Astrocyte of the hippocampus (primary cell): ENCODE data around the gene ADAMTS18.
A peak's percentile ranks its signal among the peaks of the same experiment; 100 is the strongest.

Source experiments
- DNase-seq: peaks from one replicate; pipeline ENCODE4 v3.0.0; 2011; ENCODE audit warnings: low read depth, low spot score

The ADAMTS18 gene

DNA sequence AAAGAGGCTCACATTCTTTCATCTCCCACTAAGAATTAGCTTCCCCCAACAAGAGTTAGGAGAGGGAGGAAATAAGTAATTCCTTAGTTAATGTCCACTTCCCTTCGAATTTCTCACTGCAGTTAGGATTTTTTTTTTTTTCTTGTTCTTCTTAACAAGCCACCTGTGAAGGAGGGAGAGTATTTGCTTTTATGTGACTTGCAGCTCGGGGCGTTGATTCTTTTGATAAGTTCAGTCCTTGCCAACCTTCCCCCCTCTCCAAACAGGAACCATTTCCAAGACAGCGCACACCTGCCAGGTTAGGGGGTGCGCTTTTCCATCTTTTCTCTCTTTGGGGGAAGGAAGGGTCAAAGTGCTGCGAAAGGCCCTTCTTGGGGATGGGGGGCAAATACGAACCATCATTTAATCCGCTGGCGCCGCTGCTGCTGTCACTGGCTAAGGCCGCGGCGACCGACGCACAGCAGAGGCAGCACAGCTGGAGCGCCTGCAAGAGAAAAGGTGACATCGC lies 758 bp downstream of the ADAMTS18 start:
- DNase-seq: no peak

DNA sequence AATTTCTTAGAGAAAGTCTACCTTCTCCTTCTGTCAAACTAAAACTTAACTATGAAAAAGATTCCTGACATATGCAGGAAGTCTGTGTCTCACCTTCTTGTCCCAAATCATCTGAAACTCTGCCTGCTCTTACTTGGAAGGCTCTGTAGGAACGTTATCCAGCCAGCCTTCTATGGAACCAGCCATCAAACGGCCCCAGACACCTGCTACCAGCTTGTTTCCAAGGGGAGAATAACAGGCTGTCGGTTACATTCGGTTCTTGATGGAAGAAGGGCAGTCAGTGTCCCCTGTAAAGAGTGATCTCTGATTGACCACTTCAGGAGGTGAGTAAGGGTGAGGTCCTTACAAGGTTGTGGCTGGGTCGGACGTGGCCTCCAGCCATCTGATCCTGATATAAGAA lies 1.7 kb downstream of the ADAMTS18 start:
- DNase-seq: no peak

DNA sequence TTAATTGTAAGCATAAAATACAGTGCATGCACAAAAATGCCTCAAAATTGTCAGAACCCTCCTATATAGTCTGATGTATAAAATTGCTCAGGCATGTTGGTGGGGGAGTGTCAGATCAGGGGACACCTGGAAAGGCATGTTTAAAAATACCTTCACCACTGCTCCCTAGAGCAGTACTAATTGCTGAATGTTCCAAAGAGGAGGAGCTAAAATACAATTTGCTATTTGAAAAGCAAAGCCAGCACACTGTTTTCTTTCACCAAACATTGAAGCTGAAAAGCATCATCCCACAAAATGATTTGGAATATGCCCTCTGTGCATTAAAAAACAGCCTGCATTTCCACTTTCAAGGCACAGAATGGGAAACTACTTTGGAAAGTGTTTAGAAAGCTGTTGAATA lies 2.6 kb downstream of the ADAMTS18 start:
- DNase-seq: no peak

DNA sequence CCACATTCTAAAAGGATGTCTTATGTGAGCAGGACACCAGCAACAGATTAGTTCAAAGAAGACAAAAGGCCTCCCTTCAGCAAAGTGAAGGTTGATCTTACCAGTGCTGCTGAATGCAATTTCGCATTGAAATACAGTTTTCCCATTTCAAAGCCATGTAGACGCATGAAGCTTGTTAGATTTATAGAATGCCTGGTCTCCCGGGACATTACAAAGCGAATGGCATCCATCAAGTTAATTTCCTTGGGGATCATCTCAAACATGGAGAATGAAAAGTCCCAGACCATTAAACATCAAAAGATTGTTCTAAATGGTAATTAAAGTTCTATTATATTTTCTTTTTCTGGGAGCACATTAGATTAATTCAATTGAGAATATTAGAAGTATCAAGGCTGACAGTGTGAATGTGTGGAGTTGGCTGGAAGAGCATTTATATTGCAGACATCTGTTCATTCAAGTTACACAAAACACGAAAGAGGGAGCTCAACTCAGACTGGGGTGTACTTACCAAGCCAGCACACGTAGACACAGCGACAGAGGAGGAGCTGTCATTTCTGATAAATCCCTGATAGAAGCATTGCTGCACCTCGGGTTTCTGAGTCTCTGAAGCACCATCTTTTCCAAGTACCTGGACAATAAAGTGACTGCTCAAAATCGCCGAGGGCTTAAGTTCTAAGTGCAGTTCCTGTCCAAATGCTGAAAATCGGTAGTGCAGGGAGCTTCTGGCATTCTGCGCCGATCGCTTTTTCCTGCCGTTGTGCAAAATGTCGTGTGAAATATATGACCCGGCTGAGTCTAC lies 3.8 kb downstream of the ADAMTS18 start:
- peak; percentile 59 for DNase-seq

DNA sequence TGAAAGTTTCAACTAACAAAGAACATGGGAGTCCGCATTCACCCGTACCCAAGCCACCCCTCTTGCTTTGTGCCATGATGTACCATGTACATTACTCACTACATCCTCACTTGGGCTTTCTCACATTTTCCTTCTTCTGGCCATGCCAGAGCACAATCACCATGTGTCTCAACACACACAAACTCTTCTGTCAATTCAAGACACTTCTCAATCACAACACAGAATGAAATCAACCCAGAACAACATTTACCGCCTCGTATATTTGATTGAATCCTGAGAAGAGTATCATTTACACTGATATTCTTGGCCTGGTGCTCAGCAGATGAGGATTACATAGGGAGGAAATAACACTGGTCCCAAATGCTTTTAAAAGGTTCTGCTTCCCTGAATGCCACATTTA lies 4.5 kb downstream of the ADAMTS18 start:
- no peak for DNase-seq

DNA sequence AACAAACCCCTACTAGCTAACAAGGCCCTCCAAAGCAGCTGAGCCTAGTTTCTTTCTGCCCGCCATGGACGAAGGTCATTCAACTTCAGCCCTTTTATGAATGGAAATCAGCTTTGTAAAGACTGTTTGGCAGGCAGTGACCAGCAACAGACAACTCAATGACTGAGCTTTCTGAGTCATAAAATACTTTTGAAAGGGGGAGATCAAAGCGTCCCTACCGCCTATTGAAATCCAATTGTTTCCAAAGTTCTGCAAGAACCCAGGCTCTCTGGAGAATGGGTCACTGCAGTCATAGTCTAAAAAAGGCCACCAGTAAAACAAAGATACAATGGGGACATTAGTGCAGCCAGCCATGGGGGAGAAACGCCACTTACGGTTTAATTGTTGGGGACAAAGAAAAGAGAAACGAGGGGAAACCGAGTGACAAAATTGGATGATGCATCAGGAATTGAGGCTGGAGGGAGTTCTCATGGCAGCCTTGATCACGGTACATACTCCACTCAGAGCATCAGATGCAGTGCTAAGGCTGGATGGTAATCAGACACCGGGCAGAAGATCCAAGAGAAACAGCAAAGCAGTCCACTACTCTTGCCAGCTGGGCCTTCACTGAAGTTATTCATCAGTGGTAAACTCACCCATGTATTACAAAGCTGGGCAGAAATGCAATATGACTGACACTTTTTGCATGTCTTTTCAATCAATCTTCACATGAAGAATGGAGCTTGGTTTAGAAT lies 9.8 kb downstream of the ADAMTS18 start:
- peak; percentile 73 for DNase-seq

DNA sequence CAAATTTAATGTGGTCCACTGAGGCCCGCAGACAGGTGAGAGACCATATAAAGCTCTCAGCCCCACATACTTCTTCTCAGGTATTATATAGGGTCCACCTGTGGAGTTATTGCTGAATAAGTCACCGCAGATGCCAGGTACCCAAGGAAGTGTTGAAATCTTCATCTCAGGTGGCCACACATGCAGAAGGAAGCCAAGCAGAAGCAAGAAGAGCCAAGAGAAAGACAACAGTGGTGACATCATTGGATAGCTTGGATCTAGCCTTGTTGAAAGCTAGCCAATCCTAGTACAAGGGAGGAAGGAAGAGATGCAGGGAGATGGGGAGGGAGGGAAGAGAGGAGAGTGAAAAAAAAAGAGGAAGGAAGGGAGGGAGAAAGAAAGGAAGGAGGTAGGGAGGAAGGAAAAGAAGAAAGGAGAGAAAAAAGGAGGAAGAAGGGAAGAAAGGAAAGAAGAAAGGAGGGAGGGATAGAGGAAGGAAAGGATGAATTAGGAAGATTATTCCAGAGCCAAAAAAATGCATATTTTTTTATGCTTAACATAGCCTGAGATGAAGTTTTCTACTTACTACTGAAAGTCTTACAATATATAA lies 12.5 kb downstream of the ADAMTS18 start:
- DNase-seq: no peak

DNA sequence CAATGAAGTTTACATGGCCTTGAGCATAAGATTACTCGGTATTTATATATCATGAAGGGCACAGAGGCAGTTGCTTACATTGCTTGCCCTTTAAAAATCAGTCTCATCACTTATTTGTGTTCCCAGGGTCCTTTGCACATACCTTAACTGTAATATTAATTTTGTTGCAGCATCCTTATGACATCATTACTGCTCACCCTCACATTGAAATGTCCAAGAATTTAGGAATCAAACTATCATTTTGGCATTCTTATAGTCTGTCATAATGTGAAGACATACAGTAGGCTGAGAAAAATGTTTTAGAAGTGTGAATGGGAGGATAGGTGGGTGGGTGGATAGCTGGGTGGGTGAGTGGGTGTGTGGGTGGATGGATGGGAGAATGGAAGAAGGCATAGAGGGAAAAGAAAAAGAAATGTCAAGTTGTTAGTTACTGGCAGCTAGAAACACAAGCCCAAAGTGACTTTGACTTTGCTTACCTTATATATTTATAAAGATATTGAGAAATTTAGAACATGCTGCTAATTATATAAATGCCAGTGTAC lies 17.8 kb downstream of the ADAMTS18 start:
- no peak for DNase-seq

DNA sequence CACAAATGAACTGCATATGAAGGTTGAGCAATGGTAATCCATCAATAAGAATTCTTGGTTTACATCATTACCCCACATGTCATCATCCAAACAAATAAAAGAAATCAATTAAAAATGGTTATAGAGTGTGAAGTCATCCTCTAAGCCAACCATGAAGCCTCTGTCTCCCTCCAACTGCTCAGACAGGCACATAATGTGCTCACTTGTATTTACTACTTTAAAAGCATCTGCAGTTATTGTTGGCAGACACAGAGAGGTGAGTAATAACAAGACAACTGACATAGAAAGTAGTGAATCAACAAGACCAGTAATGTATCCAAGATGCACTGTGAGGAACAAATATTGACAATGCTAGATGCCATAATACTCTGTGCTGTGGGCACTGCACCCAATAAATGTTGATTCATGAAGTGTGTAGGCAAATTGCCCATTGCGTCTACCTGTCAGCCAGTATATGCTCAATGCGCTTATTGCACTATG lies 20.0 kb downstream of the ADAMTS18 start:
- DNase-seq: peak; percentile 49

DNA sequence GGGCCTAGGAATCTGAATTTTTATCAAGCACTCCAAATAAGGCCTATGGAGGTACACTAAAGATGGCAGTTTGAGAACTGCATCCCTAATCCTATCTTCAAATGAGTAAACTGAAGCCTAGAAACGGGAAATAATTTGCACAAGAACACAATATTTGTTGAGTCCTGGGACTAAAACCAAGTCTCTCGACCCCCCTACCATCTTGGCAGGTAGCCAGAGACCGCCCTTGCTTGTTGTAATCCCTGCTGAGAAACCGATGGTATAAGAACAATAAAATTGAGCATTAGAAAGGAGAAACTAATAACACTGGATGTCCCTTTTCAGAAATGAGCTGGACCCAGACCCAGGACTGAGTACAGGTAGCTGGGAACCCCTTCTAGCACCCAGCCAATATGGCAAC lies 24.4 kb downstream of the ADAMTS18 start:
- DNase-seq: no peak

DNA sequence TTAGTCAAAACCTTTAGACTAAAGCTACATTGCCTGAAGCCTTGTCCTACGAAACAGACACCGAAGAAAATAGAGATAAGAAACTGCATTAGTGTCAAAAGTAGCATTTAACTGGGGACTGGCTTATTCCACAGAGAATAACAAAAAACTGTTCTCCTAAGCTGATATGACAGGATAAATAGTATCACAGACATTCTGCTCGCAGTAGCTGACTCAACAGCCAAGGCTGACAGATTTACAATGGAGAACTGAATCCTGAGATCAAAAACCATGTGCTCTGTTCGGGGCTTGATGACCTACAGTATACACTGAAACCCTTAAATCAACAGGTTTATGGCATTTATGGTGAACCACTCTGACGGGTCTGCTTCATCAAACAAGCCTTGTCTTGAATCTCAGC lies 25.5 kb downstream of the ADAMTS18 start:
- no peak for DNase-seq

DNA sequence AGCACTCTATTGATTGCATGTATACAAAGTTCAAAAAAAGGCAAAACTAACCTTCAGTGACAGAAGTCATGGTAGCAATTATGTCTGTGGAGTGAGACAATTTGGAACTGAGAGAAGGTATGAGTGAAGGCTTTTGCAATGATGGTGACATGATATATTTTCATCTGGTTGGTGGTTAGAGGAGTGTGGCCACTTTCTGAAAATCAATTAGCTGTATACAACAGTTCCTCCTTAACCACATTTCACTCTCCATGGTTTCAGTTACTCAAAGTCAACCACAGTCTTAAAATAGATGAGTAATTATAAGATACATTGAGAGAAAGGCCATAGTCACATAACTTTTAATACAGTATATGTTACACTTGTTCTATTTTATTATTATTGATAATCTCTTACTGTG lies 26.2 kb downstream of the ADAMTS18 start:
- DNase-seq: no peak

DNA sequence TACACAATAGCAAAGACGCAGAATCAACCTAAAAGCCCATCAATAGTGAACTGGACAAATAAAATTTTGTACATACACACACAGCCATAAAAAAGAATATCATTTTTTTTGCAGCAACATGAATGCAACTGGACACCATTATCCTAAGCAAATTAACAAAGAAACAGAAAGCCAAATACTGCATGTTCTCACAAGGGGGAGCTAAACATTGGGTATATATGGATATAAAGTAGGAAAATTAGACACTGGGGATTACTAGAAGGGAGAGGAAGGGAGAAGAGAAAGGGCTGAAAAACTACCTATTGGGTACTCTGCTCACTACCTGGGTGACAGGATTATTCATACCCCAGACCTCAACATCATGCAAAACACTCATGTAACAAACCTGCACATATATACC lies 28.2 kb downstream of the ADAMTS18 start:
- DNase-seq: no peak

DNA sequence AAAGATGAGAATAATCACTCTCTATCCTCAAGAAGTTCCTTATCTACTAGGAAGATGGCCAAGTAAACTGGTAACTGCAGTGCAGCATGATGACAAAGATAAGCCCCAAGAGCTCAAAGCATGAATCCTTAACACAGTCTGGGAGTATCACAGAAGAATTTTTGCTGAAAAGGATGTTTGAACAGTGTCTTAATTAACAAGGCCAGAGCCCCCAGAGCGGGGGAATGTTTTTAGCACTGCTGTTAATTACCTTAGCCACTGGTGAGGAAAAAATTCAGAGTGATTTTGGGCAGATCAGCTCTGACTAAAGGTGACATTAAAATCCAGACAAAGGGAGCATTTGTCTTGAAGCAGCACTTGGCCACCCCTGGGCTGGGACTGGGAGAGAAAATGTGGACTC lies 30.1 kb downstream of the ADAMTS18 start:
- no peak for DNase-seq

DNA sequence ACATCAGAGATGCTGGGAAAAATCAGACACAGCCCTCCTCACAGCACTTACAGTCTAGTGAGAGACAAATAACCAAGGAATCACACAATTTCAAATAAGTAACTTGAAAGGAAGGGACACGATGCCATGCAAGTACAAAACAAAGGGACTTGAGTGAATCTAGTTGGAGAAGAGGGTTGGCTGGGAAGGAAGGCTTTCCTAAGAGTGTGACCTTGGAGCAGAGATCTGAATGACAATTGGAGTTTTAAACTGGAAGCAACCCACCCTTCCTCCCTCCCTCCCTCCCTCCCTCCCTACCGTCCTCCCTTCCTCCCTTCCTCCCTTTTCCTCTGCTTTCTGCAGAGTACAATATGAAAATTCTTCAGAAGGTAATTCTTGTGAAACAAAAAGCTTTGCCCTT lies 31.1 kb downstream of the ADAMTS18 start:
- DNase-seq: no peak

DNA sequence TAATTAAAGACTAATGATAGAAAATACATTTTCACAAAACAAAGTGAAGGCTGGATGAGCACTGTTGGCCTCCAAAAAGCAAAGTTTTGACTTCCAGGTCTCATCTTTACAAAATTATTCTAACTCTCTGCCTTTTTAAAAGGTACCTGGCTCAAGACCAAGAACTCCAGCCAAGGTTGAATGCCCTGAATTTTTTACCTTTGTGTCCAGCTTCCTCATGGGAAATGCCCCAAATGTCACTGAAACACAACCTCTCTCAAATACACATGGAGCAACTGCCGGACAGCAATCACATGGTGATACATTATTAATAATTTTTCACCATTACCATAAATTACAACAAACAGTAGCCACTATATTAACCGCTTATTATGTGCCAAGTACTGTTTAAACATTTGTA lies 32.2 kb downstream of the ADAMTS18 start:
- DNase-seq: peak; percentile 55

DNA sequence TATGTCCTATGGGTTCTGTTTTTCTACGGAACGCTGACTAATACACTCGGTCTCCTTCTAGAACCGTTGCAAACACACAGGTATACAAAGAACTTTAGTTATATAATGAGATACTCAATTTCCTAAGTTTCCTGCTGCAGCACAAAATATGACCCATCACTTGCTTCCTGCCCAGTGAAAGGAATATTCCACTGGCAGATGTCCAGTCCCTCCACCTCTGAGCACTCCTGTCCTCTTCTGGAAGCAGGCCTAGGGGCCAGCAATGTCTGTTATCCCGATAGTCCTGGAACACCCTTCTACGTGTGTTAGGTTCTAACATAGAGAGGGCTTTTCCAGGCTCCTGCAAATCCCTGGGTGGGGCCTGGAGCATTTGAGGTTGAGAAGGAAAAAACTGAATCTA lies 32.7 kb downstream of the ADAMTS18 start:
- no peak for DNase-seq

DNA sequence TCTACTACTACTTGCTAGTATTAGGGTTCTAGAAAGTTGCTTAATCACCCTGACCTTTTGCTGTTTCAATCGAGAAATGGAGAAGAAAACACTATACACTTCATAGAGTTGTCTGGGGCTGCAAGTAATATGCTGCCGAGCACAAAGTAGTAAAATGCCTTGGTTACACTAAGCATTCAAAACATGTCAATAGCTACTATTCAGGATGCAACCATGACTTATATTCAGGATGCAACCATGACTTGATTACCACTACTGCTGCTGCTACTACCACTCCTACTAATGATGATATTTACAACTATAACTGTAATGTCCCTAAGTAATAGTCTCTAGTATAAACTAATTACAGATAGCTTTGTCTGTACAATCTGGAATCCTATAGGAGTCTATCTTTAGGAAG lies 35.3 kb downstream of the ADAMTS18 start:
- DNase-seq: no peak

DNA sequence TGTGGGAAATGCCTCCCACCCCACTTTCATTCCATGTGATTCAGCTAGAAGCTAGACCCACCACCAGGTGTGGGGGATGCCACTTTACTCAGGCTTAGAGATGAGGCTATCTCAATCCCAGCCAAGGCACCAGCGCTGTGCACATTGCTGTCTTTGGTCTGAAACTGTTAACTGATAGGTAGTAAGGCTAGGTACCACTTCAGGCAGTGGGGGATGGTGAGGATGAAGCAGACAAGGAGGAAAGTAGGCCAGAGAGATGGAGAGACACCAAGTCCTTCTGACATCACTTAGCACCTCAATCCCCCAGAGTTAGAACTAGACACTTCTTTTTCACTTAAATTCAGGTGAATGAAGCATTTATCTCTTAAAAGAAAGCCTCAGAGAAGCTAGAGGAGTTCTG lies 35.8 kb downstream of the ADAMTS18 start:
- DNase-seq: no peak

DNA sequence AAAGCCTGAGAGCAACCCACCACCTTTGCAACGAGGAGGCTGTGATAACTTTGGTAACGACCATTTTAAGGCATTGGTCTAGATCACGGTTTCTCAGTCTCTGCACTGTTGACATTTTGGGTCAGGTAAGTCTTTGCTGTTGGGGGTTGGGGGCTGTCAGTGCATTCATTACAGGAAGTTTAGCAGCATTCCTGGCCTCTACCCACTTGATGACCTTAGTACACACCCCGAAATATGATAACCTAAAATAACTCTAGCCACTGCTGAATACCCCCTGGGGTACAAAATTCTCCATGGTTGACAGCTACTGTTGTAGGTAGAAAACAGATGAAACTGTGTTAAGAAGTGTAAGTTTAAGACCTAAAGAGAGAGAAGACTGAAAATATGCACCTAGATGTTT lies 36.3 kb downstream of the ADAMTS18 start:
- no peak for DNase-seq

DNA sequence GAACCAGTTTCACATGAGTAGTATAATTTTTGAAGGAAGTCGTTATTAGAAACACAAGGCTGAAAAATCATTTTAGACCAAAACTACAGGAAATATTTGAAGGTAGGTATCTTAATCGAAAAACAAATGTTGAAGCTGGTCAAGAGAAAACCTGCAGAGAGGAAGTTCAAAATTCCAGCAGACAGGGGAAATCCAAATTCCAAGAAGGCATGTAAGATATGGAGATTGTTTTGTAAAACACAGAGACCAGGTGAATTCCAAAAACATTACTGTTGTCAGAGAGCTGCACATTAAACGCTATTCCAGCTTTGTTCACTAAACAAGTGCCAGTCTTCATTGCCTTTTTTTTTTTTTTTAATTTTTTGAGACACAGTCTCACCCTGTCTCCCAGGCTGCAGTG lies 38.4 kb downstream of the ADAMTS18 start:
- DNase-seq: no peak

DNA sequence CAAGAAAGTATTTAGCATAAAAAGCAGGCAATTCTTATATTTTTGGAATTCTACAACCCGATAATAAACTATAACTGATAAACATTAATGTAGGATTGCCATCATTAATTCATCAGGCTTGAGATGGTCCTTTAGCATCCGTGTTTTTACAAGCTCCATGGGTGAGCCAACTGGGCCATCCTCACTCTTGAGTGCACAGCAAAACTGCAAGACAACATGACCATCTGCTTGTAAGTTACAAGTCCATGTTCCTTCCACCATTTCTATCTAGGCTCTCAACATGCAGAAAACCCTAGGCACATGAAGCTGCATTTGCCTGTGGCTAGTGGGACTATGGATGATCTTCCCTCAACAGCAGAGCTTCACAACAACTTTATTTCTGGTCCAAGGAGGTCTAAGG lies 40.1 kb downstream of the ADAMTS18 start:
- DNase-seq: no peak
